Activated naive CD8-positive, alpha-beta T cell treated with anti-CD3 and anti-CD28 coated beads, Interleukin-2, amount 10 ng/mL, durations not matched to agents 7 days and 5 days (primary cell): ENCODE measurements around the gene COX6A1. TPM values are rescaled to one million over a fixed set of nuclear protein-coding genes. Genes with fewer than 3 reads are reported as not detected.

Source experiments
- ATAC-seq: fragments of 150-1000 bp; cut with Tn5 transposase; one replicate; pipeline ENCODE4 v1.10.0; 2021; ENCODE audit warnings: low read depth, moderate library complexity
- POLR2A ChIA-PET: fragments of 350-600 bp; sonication (Branson Sonifier 250); formaldehyde crosslinking; loops from one replicate; lab custom pipeline; 2021; ENCODE audit warnings: antibody characterized with exemption; lab: Charles Lee
- DNase-seq: peaks from one replicate; pipeline ENCODE4 v3.0.0; 2021
- H3K27ac Mint-ChIP-seq: one replicate; pipeline ENCODE4 v1.8.0; 2022; ENCODE audit warnings: mild to moderate bottlenecking, mixed read lengths
- H3K27me3 Mint-ChIP-seq: one replicate; pipeline ENCODE4 v1.8.0; 2022; ENCODE audit warnings: mild to moderate bottlenecking, moderate library complexity, mixed read lengths
- H3K36me3 Mint-ChIP-seq: one replicate; pipeline ENCODE4 v1.8.0; 2021; ENCODE audit warnings: mild to moderate bottlenecking, mixed read lengths
- H3K4me1 Mint-ChIP-seq: one replicate; pipeline ENCODE4 v1.8.0; 2021; ENCODE audit warnings: mixed read lengths
- H3K4me3 Mint-ChIP-seq: one replicate; pipeline ENCODE4 v1.8.0; 2022; ENCODE audit warnings: mild to moderate bottlenecking, moderate library complexity, mixed read lengths
- H3K9me3 Mint-ChIP-seq: one replicate; pipeline ENCODE4 v1.8.0; 2021; ENCODE audit warnings: mixed read lengths
- total RNA-seq, 2 experiments: library from RNA; stranded (reverse); gene quantifications; one replicate each; pipeline ENCODE4 v1.2.3, GENCODE V29; 2021

Gene COX6A1
- 100 to 1,000 TPM; 248 to 276 TPM for total RNA-seq

- ATAC-seq (peak; percentile 97), DNase-seq (peak; percentile 91)
- Mint-ChIP-seq H3K4me3 (peak within 1 kb of the TSS; percentile 99), H3K36me3 (peaks cover 6% of the 10 kb centered on the region), H3K4me1 (peaks cover 26% of the 10 kb centered on the region), H3K27me3 (no peaks in the 10 kb centered on the region), H3K9me3 (no peaks in the 10 kb centered on the region), H3K27ac (peak within 1 kb of the TSS; percentile 95)
- POLR2A ChIA-PET, result interaction anchor here (0.6 to 2.2 kb wide), 10 partner anchors 27 to 249 kb away, joined by 3 to 12 read pairs (median 4); partner anchors contain the start of genes MLEC, RNU4-1, RNU4-2 and RPLP0
These were observed at the start of gene COX6A1 for GRCh38 chr12:120437735-120438494. TSS of gene COX6A1 (plus strand) at chr12:120438113. CDS start at chr12:120438127, 14 bp downstream.

- no peak overlapping the region for H3K27ac Mint-ChIP-seq
- no peak for DNase-seq
- H3K27me3 Mint-ChIP-seq, result peaks cover 46% of the 10 kb centered on the region
- no peaks in the 10 kb centered on the region for H3K4me1 Mint-ChIP-seq
- H3K36me3 Mint-ChIP-seq, result no peaks in the 10 kb centered on the region
- H3K9me3 Mint-ChIP-seq, result no peaks in the 10 kb centered on the region
- POLR2A ChIA-PET, result no interaction called here
- no peak overlapping the region for H3K4me3 Mint-ChIP-seq
- ATAC-seq, result no peak
These were observed 49.0 kb upstream of the COX6A1 start for GRCh38 chr12:120388691-120389481.

GRCh38 chr12:120390540-120391120 is 47.3 kb upstream of the COX6A1 start:
- no peak overlapping the region for H3K27ac Mint-ChIP-seq
- H3K4me3 Mint-ChIP-seq, result no peak overlapping the region

GRCh38 chr12:120394483-120395367 is 43.2 kb upstream of the COX6A1 start:
- peak overlapping the region; percentile 44 for H3K4me3 Mint-ChIP-seq
- no peak for DNase-seq
- H3K27me3 Mint-ChIP-seq, result peaks cover 38% of the 10 kb centered on the region
- no peaks in the 10 kb centered on the region for H3K9me3 Mint-ChIP-seq
- peaks cover 4% of the 10 kb centered on the region for H3K4me1 Mint-ChIP-seq
- ATAC-seq, result peak; percentile 36
- no peaks in the 10 kb centered on the region for H3K36me3 Mint-ChIP-seq
- POLR2A ChIA-PET, result interaction anchor here (0.5 kb wide), 1 partner anchor 10 kb away, joined by 4 read pairs; no protein-coding TSS in a partner anchor
- peak overlapping the region; percentile 51 for H3K27ac Mint-ChIP-seq

More at GRCh38 chr12:120390540-120391120, 47.3 kb upstream of the COX6A1 start:
- no peaks in the 10 kb centered on the region for H3K9me3 Mint-ChIP-seq
- POLR2A ChIA-PET, result no interaction called here
- DNase-seq (no peak), ATAC-seq (no peak)
- peaks cover 50% of the 10 kb centered on the region for H3K27me3 Mint-ChIP-seq
- H3K4me1 Mint-ChIP-seq, result peaks cover 4% of the 10 kb centered on the region
- no peaks in the 10 kb centered on the region for H3K36me3 Mint-ChIP-seq

- POLR2A ChIA-PET, result no interaction called here
These were observed 39.9 kb upstream of the COX6A1 start for GRCh38 chr12:120397824-120398540.

GRCh38 chr12:120399531-120399930 is 38.4 kb upstream of the COX6A1 start:
- H3K4me3 Mint-ChIP-seq, result no peak overlapping the region

More at GRCh38 chr12:120397824-120398540, 39.9 kb upstream of the COX6A1 start:
- no peak overlapping the region for H3K4me3 Mint-ChIP-seq
- peaks cover 4% of the 10 kb centered on the region for H3K4me1 Mint-ChIP-seq
- H3K36me3 Mint-ChIP-seq, result no peaks in the 10 kb centered on the region
- no peaks in the 10 kb centered on the region for H3K9me3 Mint-ChIP-seq
- H3K27ac Mint-ChIP-seq, result no peak overlapping the region
- ATAC-seq (no peak), DNase-seq (no peak)
- H3K27me3 Mint-ChIP-seq, result peaks cover 36% of the 10 kb centered on the region

GRCh38 chr12:120402217-120402616 is 35.7 kb upstream of the COX6A1 start:
- Mint-ChIP-seq H3K27ac (no peak overlapping the region), H3K4me1 (no peaks in the 10 kb centered on the region), H3K27me3 (peaks cover 19% of the 10 kb centered on the region), H3K9me3 (no peaks in the 10 kb centered on the region), H3K4me3 (no peak overlapping the region), H3K36me3 (no peaks in the 10 kb centered on the region)
- ATAC-seq (no peak), DNase-seq (no peak)
- POLR2A ChIA-PET, result no interaction called here

More at GRCh38 chr12:120399531-120399930, 38.4 kb upstream of the COX6A1 start:
- ATAC-seq (no peak), DNase-seq (no peak)
- peaks cover 34% of the 10 kb centered on the region for H3K27me3 Mint-ChIP-seq
- POLR2A ChIA-PET, result no interaction called here
- no peak overlapping the region for H3K27ac Mint-ChIP-seq
- H3K36me3 Mint-ChIP-seq, result no peaks in the 10 kb centered on the region
- peaks cover 4% of the 10 kb centered on the region for H3K4me1 Mint-ChIP-seq
- H3K9me3 Mint-ChIP-seq, result no peaks in the 10 kb centered on the region

GRCh38 chr12:120403869-120404268 is 34.0 kb upstream of the COX6A1 start:
- H3K9me3 Mint-ChIP-seq, result no peaks in the 10 kb centered on the region
- no peak overlapping the region for H3K4me3 Mint-ChIP-seq
- POLR2A ChIA-PET, result no interaction called here
- peaks cover 16% of the 10 kb centered on the region for H3K27me3 Mint-ChIP-seq
- H3K36me3 Mint-ChIP-seq, result no peaks in the 10 kb centered on the region
- H3K4me1 Mint-ChIP-seq, result no peaks in the 10 kb centered on the region
- no peak overlapping the region for H3K27ac Mint-ChIP-seq
- DNase-seq (no peak), ATAC-seq (no peak)

- H3K36me3 Mint-ChIP-seq, result no peaks in the 10 kb centered on the region
- H3K27ac Mint-ChIP-seq, result no peak overlapping the region
- H3K27me3 Mint-ChIP-seq, result peaks cover 13% of the 10 kb centered on the region
- ATAC-seq (no peak), DNase-seq (no peak)
- POLR2A ChIA-PET, result no interaction called here
- H3K4me3 Mint-ChIP-seq, result no peak overlapping the region
- H3K9me3 Mint-ChIP-seq, result no peaks in the 10 kb centered on the region
- H3K4me1 Mint-ChIP-seq, result no peaks in the 10 kb centered on the region
These were observed 33.6 kb upstream of the COX6A1 start for GRCh38 chr12:120404271-120404670.

GRCh38 chr12:120406069-120406468 is 31.8 kb upstream of the COX6A1 start:
- no peak for ATAC-seq
- H3K27me3 Mint-ChIP-seq, result peaks cover 7% of the 10 kb centered on the region
- H3K4me1 Mint-ChIP-seq, result no peaks in the 10 kb centered on the region
- DNase-seq, result no peak
- no peak overlapping the region for H3K4me3 Mint-ChIP-seq
- POLR2A ChIA-PET, result interaction anchor here (0.5 kb wide), 1 partner anchor 19 kb away, joined by 4 read pairs; no protein-coding TSS in a partner anchor
- H3K9me3 Mint-ChIP-seq, result no peaks in the 10 kb centered on the region
- H3K27ac Mint-ChIP-seq, result no peak overlapping the region
- no peaks in the 10 kb centered on the region for H3K36me3 Mint-ChIP-seq

- H3K36me3 Mint-ChIP-seq, result no peaks in the 10 kb centered on the region
- no peak for DNase-seq
- POLR2A ChIA-PET, result no interaction called here
- H3K27me3 Mint-ChIP-seq, result peaks cover 7% of the 10 kb centered on the region
- no peaks in the 10 kb centered on the region for H3K9me3 Mint-ChIP-seq
- H3K27ac Mint-ChIP-seq, result no peak overlapping the region
- no peaks in the 10 kb centered on the region for H3K4me1 Mint-ChIP-seq
- H3K4me3 Mint-ChIP-seq, result no peak overlapping the region
- no peak for ATAC-seq
These were observed 31.4 kb upstream of the COX6A1 start for GRCh38 chr12:120406553-120406952.

- H3K4me3 Mint-ChIP-seq, result no peak overlapping the region
- ATAC-seq (no peak), DNase-seq (no peak)
- no peaks in the 10 kb centered on the region for H3K4me1 Mint-ChIP-seq
- peaks cover 4% of the 10 kb centered on the region for H3K27me3 Mint-ChIP-seq
- POLR2A ChIA-PET, result no interaction called here
- H3K36me3 Mint-ChIP-seq, result no peaks in the 10 kb centered on the region
- no peak overlapping the region for H3K27ac Mint-ChIP-seq
- no peaks in the 10 kb centered on the region for H3K9me3 Mint-ChIP-seq
These were observed 29.1 kb upstream of the COX6A1 start for GRCh38 chr12:120408771-120409170.
